CD4-positive, alpha-beta T cell (primary cell): ENCODE data around the gene MAN1A1. TPM values are rescaled to one million over a fixed set of nuclear protein-coding genes. Genes with fewer than 3 reads are reported as not detected.

Source experiments
- ATAC-seq: fragments of 200-7000 bp; cut with Tn5 transposase; one replicate; pipeline ENCODE4 v1.10.0; 2022; ENCODE audit warnings: mild to moderate bottlenecking; ENCODE audit not compliant: poor library complexity
- CTCF ChIA-PET: fragments of 350-600 bp; sonication (Branson Sonifier 250); formaldehyde crosslinking; loops from one replicate; lab custom pipeline; 2021; ENCODE audit warnings: antibody characterized with exemption, inconsistent platforms; lab: Charles Lee
- POLR2A ChIA-PET: fragments of 350-600 bp; sonication (Branson Sonifier 250); formaldehyde crosslinking; loops from one replicate; lab custom pipeline; 2021; ENCODE audit warnings: antibody characterized with exemption, inconsistent platforms; lab: Charles Lee
- DNase-seq, 14 experiments: peaks; one replicate each; pipeline ENCODE4 v3.0.0-alpha.2; 2013 to 2020; ENCODE audit warnings: mixed read lengths in 2 of 14
- H3K27ac ChIP-seq, 2 donors: one replicate each; pipeline versions ENCODE4 v1.5.1 to v1.7.0; 2013; ENCODE audit warnings: low read length in 2 of 2, low read depth in 1 of 2, mild to moderate bottlenecking in 1 of 2
- H3K27me3 ChIP-seq, 2 experiments: 1 replicate in 1 of 2; 2 replicates in 1 of 2; pipeline versions ENCODE4 v1.6.1 to v1.7.0; 2013; ENCODE audit warnings: low read length in 2 of 2, control low read depth in 1 of 2, mild to moderate bottlenecking in 1 of 2, moderate library complexity in 1 of 2; ENCODE audit not compliant: insufficient read depth in 2 of 2, control insufficient read depth in 1 of 2
- H3K36me3 ChIP-seq: one replicate; pipeline ENCODE4 v1.6.1; 2013; ENCODE audit warnings: low read length, control low read depth; ENCODE audit not compliant: insufficient read depth
- H3K4me1 ChIP-seq: one replicate; pipeline ENCODE4 v1.6.1; 2013; ENCODE audit warnings: low read length, control low read depth; ENCODE audit not compliant: insufficient read depth
- H3K4me3 ChIP-seq: one replicate; pipeline ENCODE4 v1.5.1; 2013; ENCODE audit warnings: mild to moderate bottlenecking, low read length, moderate library complexity
- H3K9me3 ChIP-seq, 2 experiments: 1 replicate in 1 of 2; 2 replicates in 1 of 2; pipeline versions ENCODE4 v1.6.1 to v1.7.0; 2013; ENCODE audit warnings: low read length in 2 of 2, mild to moderate bottlenecking in 2 of 2, control low read depth in 1 of 2, moderate library complexity in 1 of 2; ENCODE audit not compliant: control insufficient read depth in 1 of 2, insufficient read depth in 1 of 2
- H3K27ac Mint-ChIP-seq: one replicate; pipeline ENCODE4 v1.8.0; 2020; ENCODE audit warnings: mixed read lengths
- H3K27me3 Mint-ChIP-seq: one replicate; pipeline ENCODE4 v1.8.0; 2021; ENCODE audit warnings: mixed read lengths
- H3K36me3 Mint-ChIP-seq: one replicate; pipeline ENCODE4 v1.8.0; 2021; ENCODE audit warnings: low read depth, mixed read lengths
- H3K4me1 Mint-ChIP-seq: one replicate; pipeline ENCODE4 v1.8.0; 2021; ENCODE audit warnings: low read depth, mixed read lengths
- H3K4me3 Mint-ChIP-seq: one replicate; pipeline ENCODE4 v1.8.0; 2020; ENCODE audit warnings: mild to moderate bottlenecking, mixed read lengths
- H3K9me3 Mint-ChIP-seq: one replicate; pipeline ENCODE4 v1.8.0; 2020; ENCODE audit warnings: mixed read lengths
- intact Hi-C, 2 experiments: fragments of 100-400 bp; cut with DNase I in 1 of 2; cut with micrococcal nuclease in 1 of 2; formaldehyde crosslinking; loops; one replicate each; pipeline versions ENCODE4 v1.15.1 to v1.9.0; 2023 to 2025; cut with DNase I, micrococcal nuclease
- total RNA-seq, 174 experiments: library from RNA in 2 of 174; stranded (reverse) in 2 of 174; gene quantifications; one replicate each; pipeline ENCODE4 v1.2.3 and lab custom pipeline; 2021 to 2026
- TF ChIP-seq, protein P1 (sequence below): fragments of 200-600 bp; IDR thresholded peaks from one replicate; pipeline ENCODE4 v1.8.0; 2022; ENCODE audit warnings: antibody characterized with exemption, mild to moderate bottlenecking

MAN1A1 gene
- total RNA-seq, 2 experiments from 2014 or later: 4.5 to 4.9 TPM

DNA sequence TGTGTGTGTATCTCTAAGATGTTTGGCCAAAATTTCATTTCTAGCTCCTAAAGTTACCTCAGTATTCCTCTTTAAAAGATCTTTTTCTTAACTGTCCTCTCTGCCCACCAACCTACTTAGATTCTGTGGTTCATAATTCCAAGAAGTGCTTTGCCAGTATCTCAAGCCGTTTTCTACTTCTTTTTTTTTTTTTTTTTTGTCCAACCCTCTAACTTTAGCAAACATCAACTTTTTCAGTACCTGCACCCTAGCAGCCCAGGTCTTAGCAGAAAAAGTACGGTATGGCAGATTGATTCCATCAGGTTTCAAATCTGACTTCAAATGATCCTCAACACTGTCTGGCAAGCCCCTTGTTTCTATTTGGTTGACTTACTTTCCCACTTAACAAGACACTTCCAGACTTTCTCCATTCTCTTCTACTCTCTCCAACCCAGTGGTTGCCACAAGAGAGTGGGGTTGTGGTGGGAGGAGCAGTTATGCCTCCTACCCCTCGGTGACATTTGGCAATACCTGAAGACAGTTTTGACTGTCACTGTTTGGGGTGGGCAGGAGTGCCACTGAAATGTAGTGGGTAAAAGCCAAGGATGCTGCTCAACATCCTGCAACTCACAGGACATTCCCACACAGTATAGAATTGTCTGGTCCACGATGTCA is 10.8 kb upstream of the MAN1A1 start:
- CTCF ChIA-PET: interaction anchor here (0.7 kb wide), 1 partner anchor 1666 kb away, joined by 3 read pairs; no protein-coding TSS in a partner anchor
- Histone ChIP-seq H3K27me3 (no peaks in the 10 kb centered on the region), H3K27ac (no peak overlapping the region), H3K4me1 (no peaks in the 10 kb centered on the region), H3K9me3 (no peaks in the 10 kb centered on the region), H3K36me3 (no peaks in the 10 kb centered on the region), H3K4me3 (no peak overlapping the region)
- no peak for DNase-seq
- no peak for ATAC-seq
- H3K4me3 Mint-ChIP-seq: no peak overlapping the region
- intact Hi-C loops: no loop called here
- H3K9me3 Mint-ChIP-seq: peaks cover 1% of the 10 kb centered on the region
- peaks cover 6% of the 10 kb centered on the region for H3K4me1 Mint-ChIP-seq
- TF ChIP-seq, protein P1, sequence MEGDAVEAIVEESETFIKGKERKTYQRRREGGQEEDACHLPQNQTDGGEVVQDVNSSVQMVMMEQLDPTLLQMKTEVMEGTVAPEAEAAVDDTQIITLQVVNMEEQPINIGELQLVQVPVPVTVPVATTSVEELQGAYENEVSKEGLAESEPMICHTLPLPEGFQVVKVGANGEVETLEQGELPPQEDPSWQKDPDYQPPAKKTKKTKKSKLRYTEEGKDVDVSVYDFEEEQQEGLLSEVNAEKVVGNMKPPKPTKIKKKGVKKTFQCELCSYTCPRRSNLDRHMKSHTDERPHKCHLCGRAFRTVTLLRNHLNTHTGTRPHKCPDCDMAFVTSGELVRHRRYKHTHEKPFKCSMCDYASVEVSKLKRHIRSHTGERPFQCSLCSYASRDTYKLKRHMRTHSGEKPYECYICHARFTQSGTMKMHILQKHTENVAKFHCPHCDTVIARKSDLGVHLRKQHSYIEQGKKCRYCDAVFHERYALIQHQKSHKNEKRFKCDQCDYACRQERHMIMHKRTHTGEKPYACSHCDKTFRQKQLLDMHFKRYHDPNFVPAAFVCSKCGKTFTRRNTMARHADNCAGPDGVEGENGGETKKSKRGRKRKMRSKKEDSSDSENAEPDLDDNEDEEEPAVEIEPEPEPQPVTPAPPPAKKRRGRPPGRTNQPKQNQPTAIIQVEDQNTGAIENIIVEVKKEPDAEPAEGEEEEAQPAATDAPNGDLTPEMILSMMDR: no peak
- H3K27me3 Mint-ChIP-seq: no peaks in the 10 kb centered on the region
- POLR2A ChIA-PET: no interaction called here
- H3K27ac Mint-ChIP-seq: no peak overlapping the region
- H3K36me3 Mint-ChIP-seq: peaks cover 10% of the 10 kb centered on the region

DNA sequence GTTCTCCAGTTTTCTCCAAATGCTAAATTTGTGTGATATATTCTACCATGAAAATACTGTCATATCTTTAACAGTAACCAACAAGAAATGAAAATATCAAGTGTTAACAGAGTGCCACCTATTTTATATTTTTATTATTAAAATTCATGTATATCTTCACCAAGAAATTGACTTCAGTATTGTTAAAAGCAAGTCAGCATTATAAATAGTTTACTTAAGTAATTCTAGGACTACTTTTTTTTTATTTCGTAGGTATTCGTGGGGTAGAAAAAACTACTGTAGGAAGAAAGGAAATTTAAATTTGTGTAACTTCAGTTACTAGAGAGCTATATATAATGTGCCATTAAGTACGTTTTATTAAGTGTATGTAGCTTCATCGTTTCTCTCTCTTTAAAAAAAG is 6.3 kb upstream of the MAN1A1 start:
- H3K4me1 Mint-ChIP-seq: peaks cover 23% of the 10 kb centered on the region
- no peaks in the 10 kb centered on the region for H3K9me3 ChIP-seq
- no peaks in the 10 kb centered on the region for H3K27me3 ChIP-seq
- ChIA-PET POLR2A (no interaction called here), CTCF (no interaction called here)
- H3K36me3 ChIP-seq: no peaks in the 10 kb centered on the region
- TF ChIP-seq, protein P1: no peak
- no peaks in the 10 kb centered on the region for H3K27me3 Mint-ChIP-seq
- H3K4me1 ChIP-seq: no peaks in the 10 kb centered on the region
- intact Hi-C loops: loop anchor here (10.0 kb wide), 2 partner anchors 1751 to 1949 kb away; partner anchors contain the start of gene GOPC (in 1 of the 2)
- DNase-seq: no peak
- no peaks in the 10 kb centered on the region for H3K9me3 Mint-ChIP-seq
- H3K27ac Mint-ChIP-seq: no peak overlapping the region
- no peak overlapping the region for H3K4me3 Mint-ChIP-seq
- no peak for ATAC-seq
- H3K27ac ChIP-seq: no peak overlapping the region
- no peak overlapping the region for H3K4me3 ChIP-seq
- H3K36me3 Mint-ChIP-seq: no peaks in the 10 kb centered on the region

DNA sequence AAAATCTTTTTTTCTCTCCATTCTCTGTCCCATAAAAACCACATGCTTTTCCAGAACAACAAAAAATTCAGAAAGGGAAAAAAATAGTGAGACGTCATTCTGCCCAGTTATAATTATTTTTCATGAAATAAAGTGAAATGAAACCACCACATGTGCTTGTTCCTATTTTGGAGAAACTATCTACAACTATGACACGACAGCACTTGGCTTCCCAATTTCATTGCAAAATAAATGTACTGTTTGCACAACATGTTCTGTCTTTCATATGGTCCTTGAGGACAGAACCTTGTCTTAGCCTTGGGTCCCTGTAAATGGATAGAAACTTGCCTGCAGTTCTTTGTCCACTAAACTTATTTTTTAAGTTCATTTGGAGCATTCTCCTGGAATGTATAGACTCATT is 5.6 kb upstream of the MAN1A1 start:
- intact Hi-C loops: loop anchor here (10.0 kb wide), 2 partner anchors 1750 to 1950 kb away; partner anchors contain the start of gene GOPC (in 1 of the 2)
- Mint-ChIP-seq H3K27me3 (no peaks in the 10 kb centered on the region), H3K36me3 (peaks cover 4% of the 10 kb centered on the region), H3K27ac (no peak overlapping the region), H3K4me3 (no peak overlapping the region), H3K9me3 (no peaks in the 10 kb centered on the region), H3K4me1 (peaks cover 27% of the 10 kb centered on the region)
- ChIA-PET CTCF (no interaction called here), POLR2A (no interaction called here)
- TF ChIP-seq, protein P1: no peak
- no peak overlapping the region for H3K4me3 ChIP-seq
- H3K9me3 ChIP-seq: no peaks in the 10 kb centered on the region
- no peaks in the 10 kb centered on the region for H3K27me3 ChIP-seq
- no peak for ATAC-seq
- H3K4me1 ChIP-seq: no peaks in the 10 kb centered on the region
- no peak overlapping the region for H3K27ac ChIP-seq
- no peaks in the 10 kb centered on the region for H3K36me3 ChIP-seq
- DNase-seq: peak in 3 of 14 experiments; percentile 9 to 36 (median 23)
